PC-9 (cell line): ENCODE results near the gene EXOC4. TPM values are rescaled to one million over a fixed set of nuclear protein-coding genes. Genes with fewer than 3 reads are reported as not detected.

Source experiments
- BruUV-seq: library from RNA; stranded (reverse); fragments of 400-500 nt; replicated peaks from 2 replicates; lab custom pipeline; 2021; lab: Mats Ljungman, UMichigan
- CTCF ChIA-PET: fragments of 300-600 bp; sonication (Branson Sonifier 250); formaldehyde crosslinking; loops from one replicate; lab custom pipeline; 2022; ENCODE audit warnings: antibody characterized with exemption; lab: Charles Lee
- POLR2A ChIA-PET: fragments of 300-600 bp; sonication (Branson Sonifier 250); formaldehyde crosslinking; loops from one replicate; lab custom pipeline; 2022; ENCODE audit warnings: antibody characterized with exemption; ENCODE audit not compliant: unreplicated experiment; lab: Charles Lee
- DNase-seq, 2 experiments: peaks; one replicate each; pipeline versions ENCODE4 v3.0.0 to v3.0.0-alpha.2; 2015 to 2022; ENCODE audit warnings: mixed read lengths in 1 of 2
- H2AFZ ChIP-seq: fragments of 200-600 bp; sonication (generic); 2 replicates; pipeline ENCODE4 v1.8.1; 2017; ENCODE audit warnings: antibody characterized with exemption
- H3F3A ChIP-seq: fragments of 200-600 bp; sonication (generic); 2 replicates; pipeline ENCODE4 v1.8.1; 2017; ENCODE audit warnings: antibody characterized with exemption, mild to moderate bottlenecking, low read depth; ENCODE audit not compliant: insufficient read depth
- H3K27ac ChIP-seq: fragments of 200-600 bp; sonication (generic); 2 replicates; pipeline ENCODE4 v1.6.1; 2016; ENCODE audit warnings: mixed run types
- H3K27me3 ChIP-seq: fragments of 200-600 bp; sonication (generic); 2 replicates; pipeline ENCODE4 v1.6.1; 2016; ENCODE audit warnings: low read depth, mixed run types; ENCODE audit not compliant: insufficient read depth
- H3K36me3 ChIP-seq: fragments of 200-600 bp; sonication (generic); 2 replicates; pipeline ENCODE4 v1.6.1; 2016; ENCODE audit warnings: low read depth, mixed run types
- H3K4me1 ChIP-seq: fragments of 200-600 bp; sonication (generic); replicated peaks from 2 replicates; pipeline ENCODE4 v1.6.1; 2016; ENCODE audit warnings: mixed run types; ENCODE audit not compliant: insufficient read depth
- H3K4me2 ChIP-seq: fragments of 200-600 bp; sonication (generic); 2 replicates; pipeline ENCODE4 v1.6.1; 2017; ENCODE audit warnings: mixed run types
- H3K4me3 ChIP-seq: fragments of 200-600 bp; sonication (generic); 2 replicates; pipeline ENCODE4 v1.6.1; 2016; ENCODE audit warnings: mixed run types
- H3K79me2 ChIP-seq: fragments of 200-600 bp; sonication (generic); 2 replicates; pipeline ENCODE4 v1.6.1; 2017; ENCODE audit warnings: low read depth, mixed run types
- H3K9me2 ChIP-seq: fragments of 200-600 bp; sonication (generic); 2 replicates; pipeline ENCODE4 v1.8.1; 2017; ENCODE audit warnings: mild to moderate bottlenecking; ENCODE audit not compliant: insufficient read depth
- H3K9me3 ChIP-seq: fragments of 200-600 bp; sonication (generic); 2 replicates; pipeline ENCODE4 v1.8.1; 2016; ENCODE audit warnings: low read depth; ENCODE audit not compliant: insufficient read depth
- H4K20me1 ChIP-seq: fragments of 200-600 bp; sonication (generic); 2 replicates; pipeline ENCODE4 v1.8.1; 2017; ENCODE audit not compliant: insufficient read depth
- CTCF ChIP-seq: fragments of 200-600 bp; sonication (generic); conservative IDR thresholded peaks from 2 replicates; pipeline ENCODE4 v1.6.1; 2017; ENCODE audit warnings: mixed run types, antibody characterized with exemption, mild to moderate bottlenecking, moderate library complexity
- EZH2 ChIP-seq: fragments of 200-600 bp; sonication (generic); IDR thresholded peaks from 2 replicates; pipeline ENCODE4 v1.8.0; 2017; ENCODE audit warnings: antibody characterized with exemption, low read depth
- intact Hi-C: fragments of 100-400 bp; cut with micrococcal nuclease; formaldehyde crosslinking; loops from one replicate; pipeline ENCODE4 v1.10.0; 2022; ENCODE audit not compliant: unreplicated experiment
- total RNA-seq: library from RNA; stranded (reverse); gene quantifications from 2 replicates; pipeline ENCODE4 v1.2.3, GENCODE V29; 2021

EXOC4 gene
- total RNA-seq, 1 experiment from 2014 or later = 101 TPM

- Histone ChIP-seq H3K36me3 (no peaks in the 10 kb centered on the region), H2AFZ (no peak overlapping the region), H3K4me1 (peaks cover 3% of the 10 kb centered on the region; the same call in 1 of the 2 replicates), H3K79me2 (no peaks in the 10 kb centered on the region), H3K27me3 (no peaks in the 10 kb centered on the region), H3K9me2 (no peaks in the 10 kb centered on the region; the same call in 1 of the 2 replicates), H3F3A (no peaks in the 10 kb centered on the region), H3K4me2 (no peak overlapping the region), H3K27ac (no peak overlapping the region), H3K4me3 (no peak overlapping the region), H4K20me1 (no peaks in the 10 kb centered on the region), H3K9me3 (no peaks in the 10 kb centered on the region)
- POLR2A ChIA-PET = no interaction called here
- no TSS peak for BruUV-seq
- DNase-seq = no peak
- CTCF ChIA-PET = no interaction called here
- TF ChIP-seq CTCF (no peak), EZH2 (no peak)
- intact Hi-C loops = no loop called here
Observed at GRCh38 chr7:133748443-133749407, 495.8 kb downstream of the EXOC4 start.

- ChIA-PET POLR2A (no interaction called here), CTCF (no interaction called here)
- Histone ChIP-seq H3K4me2 (no peak overlapping the region), H3K79me2 (no peaks in the 10 kb centered on the region), H4K20me1 (no peaks in the 10 kb centered on the region), H3K27ac (no peak overlapping the region), H3K27me3 (no peaks in the 10 kb centered on the region), H3K4me1 (peaks cover 7% of the 10 kb centered on the region; the same call in 1 of the 2 replicates), H3K9me3 (no peaks in the 10 kb centered on the region), H3F3A (no peaks in the 10 kb centered on the region), H3K4me3 (no peak overlapping the region), H2AFZ (no peak overlapping the region), H3K36me3 (no peaks in the 10 kb centered on the region), H3K9me2 (no peaks in the 10 kb centered on the region; the same call in 1 of the 2 replicates)
- no peak for DNase-seq
- intact Hi-C loops = loop anchor here (5.0 kb wide), 1 partner anchor 102 kb away; no protein-coding TSS in a partner anchor
- TF ChIP-seq CTCF (no peak), EZH2 (no peak)
- BruUV-seq = no TSS peak
Observed at GRCh38 chr7:133750287-133750686, 497.4 kb downstream of the EXOC4 start.

GRCh38 chr7:133751079-133751478 is 498.2 kb downstream of the EXOC4 start:
- no peak overlapping the region for H3K27ac ChIP-seq
- no peaks in the 10 kb centered on the region for H4K20me1 ChIP-seq
- intact Hi-C loops = loop anchor here (5.0 kb wide), 1 partner anchor 101 kb away; no protein-coding TSS in a partner anchor
- no peak overlapping the region for H3K4me2 ChIP-seq
- no peaks in the 10 kb centered on the region for H3K79me2 ChIP-seq
- CTCF ChIA-PET = no interaction called here
- no peak overlapping the region for H3K4me3 ChIP-seq
- no peaks in the 10 kb centered on the region for H3K27me3 ChIP-seq
- POLR2A ChIA-PET = no interaction called here
- no peak for DNase-seq
- no peaks in the 10 kb centered on the region for H3F3A ChIP-seq
- peaks cover 7% of the 10 kb centered on the region; the same call in 1 of the 2 replicates for H3K4me1 ChIP-seq
- H3K36me3 ChIP-seq = no peaks in the 10 kb centered on the region
- no peaks in the 10 kb centered on the region for H3K9me2 ChIP-seq
- TF ChIP-seq EZH2 (no peak), CTCF (no peak)
- H2AFZ ChIP-seq = no peak overlapping the region
- H3K9me3 ChIP-seq = no peaks in the 10 kb centered on the region
- BruUV-seq = no TSS peak
